IMR-90 (cell line): ENCODE data around the gene SLC25A21. TPM values are rescaled to one million over a fixed set of nuclear protein-coding genes. Genes with fewer than 3 reads are reported as not detected.

Experiments used
- ATAC-seq: fragments of 200-7000 bp; cut with Tn5 transposase; 2 replicates; pipeline ENCODE4 v1.9.1; 2020; ENCODE audit warnings: low read depth, mild to moderate bottlenecking, moderate library complexity
- BruUV-seq: library from RNA; stranded (reverse); fragments of 400-500 nt; replicated peaks from 2 replicates; lab custom pipeline; 2021; lab: Mats Ljungman, UMichigan
- CTCF ChIA-PET: fragments of 300-600 bp; formaldehyde crosslinking; extraction: SDS; loops from one replicate; lab custom pipeline; 2021; ENCODE audit warnings: antibody characterized with exemption; lab: Yijun Ruan, JAX
- POLR2A ChIA-PET: fragments of 300-600 bp; sonication (Branson Sonifier 250); formaldehyde crosslinking; loops from one replicate; lab custom pipeline; 2022; ENCODE audit warnings: antibody characterized with exemption; ENCODE audit not compliant: unreplicated experiment; lab: Charles Lee
- DNase-seq: peaks from one replicate; pipeline ENCODE4 v3.0.0; 2013
- H2AFZ ChIP-seq: replicated peaks from 2 replicates; pipeline ENCODE3; 2013; ENCODE audit warnings: low read length, mild to moderate bottlenecking; ENCODE audit not compliant: poor library complexity
- H2AK5ac ChIP-seq: 2 replicates; pipeline ENCODE4 v1.6.1; 2013; ENCODE audit warnings: low read depth, low read length, inconsistent platforms
- H2AK9ac ChIP-seq: replicated peaks from 2 replicates; pipeline ENCODE3; 2013; ENCODE audit warnings: mild to moderate bottlenecking, low read depth, low read length, moderate library complexity; ENCODE audit not compliant: poor library complexity
- H2BK120ac ChIP-seq: 2 replicates; pipeline ENCODE4 v1.6.1; 2013; ENCODE audit warnings: low read depth, low read length, inconsistent platforms
- H2BK15ac ChIP-seq: 3 replicates; pipeline ENCODE4 v1.6.1; 2013; ENCODE audit warnings: low read depth, low read length, inconsistent platforms
- H2BK20ac ChIP-seq: 2 replicates; pipeline ENCODE4 v1.6.1; 2013; ENCODE audit warnings: low read depth, mild to moderate bottlenecking, inconsistent platforms, low read length, moderate library complexity
- H2BK5ac ChIP-seq: 2 replicates; pipeline ENCODE4 v1.6.1; 2013; ENCODE audit warnings: mild to moderate bottlenecking, low read depth, low read length, inconsistent platforms; ENCODE audit not compliant: poor library complexity, severe bottlenecking
- H3K14ac ChIP-seq: replicated peaks from 2 replicates; pipeline ENCODE4 v1.6.1; 2013; ENCODE audit warnings: low read depth, low read length, inconsistent platforms
- H3K18ac ChIP-seq: 2 replicates; pipeline ENCODE4 v1.6.1; 2013; ENCODE audit warnings: low read depth, low read length, control low read depth
- H3K23ac ChIP-seq: 2 replicates; pipeline ENCODE4 v1.6.1; 2013; ENCODE audit warnings: low read depth, low read length, inconsistent platforms
- H3K27ac ChIP-seq: 2 replicates; pipeline ENCODE4 v1.5.1; 2013; ENCODE audit warnings: mild to moderate bottlenecking, control low read depth, low read length; ENCODE audit not compliant: insufficient read depth
- H3K27me3 ChIP-seq: 2 replicates; pipeline ENCODE4 v1.6.1; 2013; ENCODE audit warnings: low read length; ENCODE audit not compliant: control insufficient read depth, insufficient read depth
- H3K36me3 ChIP-seq: 2 replicates; pipeline ENCODE4 v1.6.1; 2013; ENCODE audit warnings: low read length, mixed read lengths; ENCODE audit not compliant: control insufficient read depth, insufficient read depth
- H3K4ac ChIP-seq: 2 replicates; pipeline ENCODE4 v1.6.1; 2013; ENCODE audit warnings: low read depth, low read length, inconsistent platforms
- H3K4me1 ChIP-seq: 2 replicates; pipeline ENCODE4 v1.6.1; 2013; ENCODE audit warnings: low read length, mixed read lengths; ENCODE audit not compliant: control insufficient read depth, insufficient read depth
- H3K4me2 ChIP-seq: 2 replicates; pipeline ENCODE4 v1.6.1; 2013; ENCODE audit warnings: low read depth, mild to moderate bottlenecking, control low read depth, low read length, moderate library complexity
- H3K4me3 ChIP-seq: 2 replicates; pipeline ENCODE4 v1.5.1; 2013; ENCODE audit warnings: low read depth, mild to moderate bottlenecking, control low read depth, low read length, moderate library complexity; ENCODE audit not compliant: insufficient read depth
- H3K56ac ChIP-seq: 2 replicates; pipeline ENCODE4 v1.6.1; 2013; ENCODE audit warnings: low read length, inconsistent platforms; ENCODE audit not compliant: insufficient read depth; ENCODE audit errors: extremely low read depth
- H3K79me1 ChIP-seq, 2 experiments: 2 replicates each; pipeline ENCODE4 v1.6.1; 2013; ENCODE audit warnings: low read length in 2 of 2, inconsistent platforms in 1 of 2, low read depth in 1 of 2
- H3K9ac ChIP-seq: 2 replicates; pipeline ENCODE4 v1.6.1; 2013; ENCODE audit warnings: low read depth, low read length, control low read depth
- H3K9me1 ChIP-seq: 2 replicates; pipeline ENCODE4 v1.6.1; 2013; ENCODE audit warnings: low read length, inconsistent platforms; ENCODE audit not compliant: insufficient read depth
- H3K9me3 ChIP-seq: 2 replicates; pipeline ENCODE4 v1.6.1; 2013; ENCODE audit warnings: low read length; ENCODE audit not compliant: control insufficient read depth, insufficient read depth
- H4K20me1 ChIP-seq: 2 replicates; pipeline ENCODE4 v1.6.1; 2013; ENCODE audit warnings: low read length, inconsistent platforms; ENCODE audit not compliant: insufficient read depth
- H4K5ac ChIP-seq: 2 replicates; pipeline ENCODE4 v1.6.1; 2013; ENCODE audit warnings: mild to moderate bottlenecking, low read depth, low read length, control low read depth
- H4K8ac ChIP-seq, 2 experiments: 2 replicates each; pipeline ENCODE4 v1.6.1; 2013; ENCODE audit warnings: low read depth in 2 of 2, low read length in 2 of 2, control low read depth in 1 of 2, inconsistent platforms in 1 of 2
- H4K91ac ChIP-seq: 2 replicates; pipeline ENCODE4 v1.6.1; 2013; ENCODE audit warnings: low read depth, low read length, inconsistent platforms; ENCODE audit not compliant: insufficient read depth
- BHLHE40 ChIP-seq: fragments of 150-350 bp; IDR thresholded peaks from 2 replicates; pipeline ENCODE4 v1.6.1; 2016; ENCODE audit warnings: mild to moderate bottlenecking, low read depth, low read length
- CEBPB ChIP-seq: IDR thresholded peaks from 2 replicates; pipeline ENCODE4 v1.6.1; 2012; ENCODE audit warnings: low read depth, low read length, improper control_type of control experiment
- CHD1 ChIP-seq: IDR thresholded peaks from 2 replicates; pipeline ENCODE4 v1.6.1; 2012; ENCODE audit warnings: low read depth, low read length, improper control_type of control experiment
- FOS ChIP-seq: fragments of 150-350 bp; IDR thresholded peaks from 2 replicates; pipeline ENCODE4 v1.6.1; 2016; ENCODE audit warnings: low read depth, low read length
- MAFK ChIP-seq: IDR thresholded peaks from 2 replicates; pipeline ENCODE4 v1.6.1; 2012; ENCODE audit warnings: low read depth, low read length, improper control_type of control experiment
- MAZ ChIP-seq: IDR thresholded peaks from 2 replicates; pipeline ENCODE4 v1.6.1; 2012; ENCODE audit warnings: low read depth, mild to moderate bottlenecking, low read length, improper control_type of control experiment, moderate library complexity, borderline replicate concordance
- MXI1 ChIP-seq: IDR thresholded peaks from 2 replicates; pipeline ENCODE4 v1.6.1; 2012; ENCODE audit warnings: low read depth, mild to moderate bottlenecking, low read length, moderate library complexity, borderline replicate concordance
- NFE2L2 ChIP-seq: fragments of 150-350 bp; IDR thresholded peaks from 2 replicates; pipeline ENCODE4 v1.6.1; 2016; ENCODE audit warnings: low read depth, mild to moderate bottlenecking, low read length
- POLR2A ChIP-seq: IDR thresholded peaks from 2 replicates; pipeline ENCODE4 v1.6.1; 2012; ENCODE audit warnings: mild to moderate bottlenecking, low read depth, low read length
- RAD21 ChIP-seq: IDR thresholded peaks from 2 replicates; pipeline ENCODE4 v1.6.1; 2012; ENCODE audit warnings: low read length, improper control_type of control experiment
- RCOR1 ChIP-seq: IDR thresholded peaks from 2 replicates; pipeline ENCODE4 v1.6.1; 2012; ENCODE audit warnings: mild to moderate bottlenecking, low read length, improper control_type of control experiment; ENCODE audit not compliant: insufficient replicate concordance
- RFX5 ChIP-seq: IDR thresholded peaks from 2 replicates; pipeline ENCODE4 v1.8.0; 2012; ENCODE audit warnings: low read depth, mild to moderate bottlenecking, low read length, moderate library complexity
- SMC3 ChIP-seq: fragments of 150-350 bp; IDR thresholded peaks from 2 replicates; pipeline ENCODE4 v1.6.1; 2016; ENCODE audit warnings: low read depth, mild to moderate bottlenecking, antibody characterized with exemption, low read length, moderate library complexity
- WGBS, 2 experiments: methylation state at CpG; one replicate each; pipeline versions ENCODE4 v1.1.5 to v1.1.7; 2013; ENCODE audit warnings: missing lambda C conversion rate in 2 of 2; ENCODE audit not compliant: insufficient read length in 1 of 2; ENCODE audit errors: extremely low coverage in 2 of 2; 5-methylcytosine and 5-hydroxymethylcytosine counted together
- dilution Hi-C: fragments of 300-500 bp; cut with HindIII; formaldehyde crosslinking; loops from one replicate; pipeline ENCODE4 v1.14.3; 2018; ENCODE audit warnings: low sequenced_read_pairs; ENCODE audit not compliant: unreplicated experiment
- in situ Hi-C: fragments of 300-500 bp; cut with MboI; formaldehyde crosslinking; loops from 3 replicates; pipeline ENCODE4 v1.14.3; 2019; ENCODE audit warnings: low sequenced_read_pairs, inconsistent platforms, mixed read lengths
- intact Hi-C: fragments of 100-400 bp; cut with micrococcal nuclease; formaldehyde crosslinking; loops from 2 replicates; pipeline ENCODE4 v1.10.0; 2022
- polyA plus RNA-seq, 3 experiments: library from polyadenylated mRNA; depleted of rRNA; stranded (reverse); fragments of >200 nt; gene quantifications; 2 replicates each; pipeline ENCODE4 v1.2.3, GENCODE V29; 2012; ENCODE audit warnings: low replicate concordance in 1 of 3
- total RNA-seq: library from RNA; depleted of rRNA; stranded (reverse); fragments of >200 nt; gene quantifications from 2 replicates; pipeline ENCODE4 v1.2.3, GENCODE V29; 2012
- TF ChIP-seq, protein P1 (sequence below): fragments of 150-350 bp; IDR thresholded peaks from 2 replicates; pipeline ENCODE4 v1.6.1; 2017; ENCODE audit warnings: mild to moderate bottlenecking, antibody characterized with exemption, low read length, low read depth
- TF ChIP-seq, protein P2 (sequence below): conservative IDR thresholded peaks from 2 replicates; pipeline ENCODE4 v1.5.1; 2012; ENCODE audit warnings: mild to moderate bottlenecking, low read depth, low read length, improper control_type of control experiment
- TF ChIP-seq, protein P3 (sequence below): fragments of 150-350 bp; IDR thresholded peaks from 2 replicates; pipeline ENCODE4 v1.6.1; 2016; ENCODE audit warnings: low read depth, mild to moderate bottlenecking, low read length, moderate library complexity, borderline replicate concordance

Gene SLC25A21
- total and polyA plus RNA-seq, 2 of the 4 experiments (the other 2 are of a cell fraction): 0.62 to 0.90 TPM

DNA sequence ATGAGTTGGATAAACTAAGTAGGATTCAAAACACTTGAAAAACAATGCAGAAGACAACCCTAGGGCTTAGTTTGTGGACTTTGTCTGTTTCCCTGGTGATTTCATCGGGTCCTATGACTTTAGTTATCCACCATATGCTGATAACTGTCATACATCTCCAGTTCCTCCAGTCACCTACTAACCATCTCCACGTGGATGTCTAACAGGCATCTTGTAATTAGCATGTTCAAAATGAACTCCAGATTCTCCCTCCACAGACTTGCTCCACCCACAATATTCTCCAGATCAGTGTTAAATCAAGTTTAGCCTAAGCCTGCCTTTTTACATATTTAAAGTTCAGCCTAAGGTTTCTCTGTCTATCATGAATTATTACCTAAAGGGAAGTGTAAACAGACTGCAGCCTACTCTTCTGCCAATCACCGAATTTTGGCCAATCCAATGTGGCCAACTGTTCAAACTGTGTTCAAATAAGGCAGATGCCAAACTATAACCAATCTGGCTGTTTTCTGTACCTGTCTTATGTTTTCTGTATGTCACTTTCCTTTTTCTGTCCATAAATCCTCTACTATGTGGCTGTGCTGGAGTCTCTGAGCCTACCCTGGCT lies 423.7 kb downstream of the SLC25A21 start:
- Histone ChIP-seq H3K9me3 (no peaks in the 10 kb centered on the region), H3K4ac (no peak overlapping the region), H3K9ac (no peak overlapping the region), H2BK120ac (no peak overlapping the region), H3K27me3 (no peaks in the 10 kb centered on the region; the same call in 1 of the 2 replicates), H2AK9ac (no peak overlapping the region), H3K36me3 (no peaks in the 10 kb centered on the region), H2BK15ac (no peak overlapping the region), H2BK20ac (no peak overlapping the region), H2BK5ac (no peak overlapping the region), H2AFZ (no peak overlapping the region), H3K4me2 (no peak overlapping the region), H3K9me1 (no peaks in the 10 kb centered on the region), H3K4me3 (no peak overlapping the region), H3K4me1 (no peaks in the 10 kb centered on the region), H3K18ac (no peak overlapping the region), H4K91ac (no peak overlapping the region), H3K14ac (no peak overlapping the region), H4K8ac (no peak overlapping the region), H3K56ac (no peak overlapping the region), H4K5ac (no peak overlapping the region), H3K23ac (no peak overlapping the region), H2AK5ac (no peak overlapping the region), H3K27ac (no peak overlapping the region), H3K79me1 (no peaks in the 10 kb centered on the region), H4K20me1 (no peaks in the 10 kb centered on the region)
- intact Hi-C loops (no loop called here), dilution Hi-C loops (no loop called here), in situ Hi-C loops (no loop called here)
- 30% methylated on average over 2 of the region's 3 CpGs; no CpG with 5 or more reads in 1 of the 2 experiments for WGBS, 2 experiments
- BruUV-seq: no TSS peak
- ChIA-PET CTCF (interaction anchor here (1.0 to 1.3 kb wide), 2 partner anchors 10 to 19 kb away, joined by 4 to 5 read pairs; no protein-coding TSS in a partner anchor), POLR2A (no interaction called here)
- no peak for ATAC-seq
- TF ChIP-seq RCOR1 (no peak), CHD1 (no peak), MXI1 (no peak), CEBPB (no peak), RAD21 (no peak), BHLHE40 (no peak), MAZ (no peak), FOS (no peak), SMC3 (no peak), POLR2A (no peak), NFE2L2 (no peak), RFX5 (no peak), MAFK (no peak)
- TF ChIP-seq, protein P1, sequence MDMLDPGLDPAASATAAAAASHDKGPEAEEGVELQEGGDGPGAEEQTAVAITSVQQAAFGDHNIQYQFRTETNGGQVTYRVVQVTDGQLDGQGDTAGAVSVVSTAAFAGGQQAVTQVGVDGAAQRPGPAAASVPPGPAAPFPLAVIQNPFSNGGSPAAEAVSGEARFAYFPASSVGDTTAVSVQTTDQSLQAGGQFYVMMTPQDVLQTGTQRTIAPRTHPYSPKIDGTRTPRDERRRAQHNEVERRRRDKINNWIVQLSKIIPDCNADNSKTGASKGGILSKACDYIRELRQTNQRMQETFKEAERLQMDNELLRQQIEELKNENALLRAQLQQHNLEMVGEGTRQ: no peak
- TF ChIP-seq, protein P2, sequence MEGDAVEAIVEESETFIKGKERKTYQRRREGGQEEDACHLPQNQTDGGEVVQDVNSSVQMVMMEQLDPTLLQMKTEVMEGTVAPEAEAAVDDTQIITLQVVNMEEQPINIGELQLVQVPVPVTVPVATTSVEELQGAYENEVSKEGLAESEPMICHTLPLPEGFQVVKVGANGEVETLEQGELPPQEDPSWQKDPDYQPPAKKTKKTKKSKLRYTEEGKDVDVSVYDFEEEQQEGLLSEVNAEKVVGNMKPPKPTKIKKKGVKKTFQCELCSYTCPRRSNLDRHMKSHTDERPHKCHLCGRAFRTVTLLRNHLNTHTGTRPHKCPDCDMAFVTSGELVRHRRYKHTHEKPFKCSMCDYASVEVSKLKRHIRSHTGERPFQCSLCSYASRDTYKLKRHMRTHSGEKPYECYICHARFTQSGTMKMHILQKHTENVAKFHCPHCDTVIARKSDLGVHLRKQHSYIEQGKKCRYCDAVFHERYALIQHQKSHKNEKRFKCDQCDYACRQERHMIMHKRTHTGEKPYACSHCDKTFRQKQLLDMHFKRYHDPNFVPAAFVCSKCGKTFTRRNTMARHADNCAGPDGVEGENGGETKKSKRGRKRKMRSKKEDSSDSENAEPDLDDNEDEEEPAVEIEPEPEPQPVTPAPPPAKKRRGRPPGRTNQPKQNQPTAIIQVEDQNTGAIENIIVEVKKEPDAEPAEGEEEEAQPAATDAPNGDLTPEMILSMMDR: no peak
- TF ChIP-seq, protein P3, sequence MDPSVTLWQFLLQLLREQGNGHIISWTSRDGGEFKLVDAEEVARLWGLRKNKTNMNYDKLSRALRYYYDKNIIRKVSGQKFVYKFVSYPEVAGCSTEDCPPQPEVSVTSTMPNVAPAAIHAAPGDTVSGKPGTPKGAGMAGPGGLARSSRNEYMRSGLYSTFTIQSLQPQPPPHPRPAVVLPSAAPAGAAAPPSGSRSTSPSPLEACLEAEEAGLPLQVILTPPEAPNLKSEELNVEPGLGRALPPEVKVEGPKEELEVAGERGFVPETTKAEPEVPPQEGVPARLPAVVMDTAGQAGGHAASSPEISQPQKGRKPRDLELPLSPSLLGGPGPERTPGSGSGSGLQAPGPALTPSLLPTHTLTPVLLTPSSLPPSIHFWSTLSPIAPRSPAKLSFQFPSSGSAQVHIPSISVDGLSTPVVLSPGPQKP: no peak
- no peak for DNase-seq
